ENCODE measurements around the gene PPFIA4. TPM values are rescaled to one million over a fixed set of nuclear protein-coding genes. Genes with fewer than 3 reads are reported as not detected.
A peak's percentile ranks its signal among the peaks of the same experiment; 100 is the strongest.

Gene PPFIA4
- total RNA-seq, 1 donor from 2014 or later, result 9.1 TPM

- Histone ChIP-seq H3K27me3 (ENCODE audit: insufficient read depth, low read length) (no peaks in the 10 kb centered on the region), H4K20me1 (ENCODE audit: insufficient read depth, low read length) (peaks cover 21% of the 10 kb centered on the region), H3K4me2 (ENCODE audit: low read length) (peak within 1 kb of the TSS; percentile 92), H3K79me2 (ENCODE audit: insufficient read depth, low read length) (peaks cover 46% of the 10 kb centered on the region), H3K9ac (ENCODE audit: low read length) (peak within 1 kb of the TSS; percentile 97), H2AFZ (ENCODE audit: low read depth, low read length) (peak within 1 kb of the TSS; percentile 98), H3K4me1 (ENCODE audit: insufficient read depth, low read length) (peaks cover 6% of the 10 kb centered on the region), H3K27ac (ENCODE audit: low read depth, low read length) (peak within 1 kb of the TSS; percentile 75), H3K9me3 (ENCODE audit: insufficient read depth, low read depth, low read length) (no peaks in the 10 kb centered on the region), H3K4me3 (ENCODE audit: insufficient read depth, low read depth, low read length) (peak within 1 kb of the TSS; percentile 98), H3K36me3 (ENCODE audit: insufficient read depth, low read length) (peaks cover 17% of the 10 kb centered on the region)
- peak; percentile 88 for DNase-seq (ENCODE audit: low read depth)
- Mint-ChIP-seq H3K4me3 (ENCODE audit: unreplicated experiment) (peak within 1 kb of the TSS; percentile 95), H3K27me3 (ENCODE audit: low read depth, unreplicated experiment) (no peaks in the 10 kb centered on the region), H3K27ac (ENCODE audit: unreplicated experiment) (peak within 1 kb of the TSS; percentile 96), H3K9me3 (ENCODE audit: unreplicated experiment) (no peaks in the 10 kb centered on the region), H3K4me1 (ENCODE audit: low read depth, unreplicated experiment) (peaks cover 14% of the 10 kb centered on the region), H3K36me3 (ENCODE audit: low read depth, unreplicated experiment) (peaks cover 3% of the 10 kb centered on the region)
- no peak for FAIRE-seq
- no peak for TF ChIP-seq CTCF (IDR thresholded peaks at IDR 0.05; ENCODE audit: insufficient read depth, low read depth, low read length)
- no peak for TF ChIP-seq EZH2 (IDR thresholded peaks at IDR 0.05; ENCODE audit: insufficient read depth, low read length)
Measured at GRCh38 chr1:203006948-203007871, 19.1 kb upstream of the PPFIA4 start, which contains the start of gene TMEM183A. TSS of gene TMEM183A (plus strand) at chr1:203007374. CDS start at chr1:203007466, 92 bp downstream.

GRCh38 chr1:203009185-203009584 is 17.1 kb upstream of the PPFIA4 start:
- H3K4me1 Mint-ChIP-seq (ENCODE audit: low read depth, unreplicated experiment), result peaks cover 14% of the 10 kb centered on the region
- Histone ChIP-seq H3K4me2 (ENCODE audit: low read length) (peak overlapping the region; percentile 92), H3K4me1 (ENCODE audit: insufficient read depth, low read length) (peaks cover 6% of the 10 kb centered on the region), H3K4me3 (ENCODE audit: insufficient read depth, low read depth, low read length) (no peak overlapping the region), H2AFZ (ENCODE audit: low read depth, low read length) (no peak overlapping the region), H3K79me2 (ENCODE audit: insufficient read depth, low read length) (peaks cover 54% of the 10 kb centered on the region), H3K9me3 (ENCODE audit: insufficient read depth, low read depth, low read length) (no peaks in the 10 kb centered on the region), H3K36me3 (ENCODE audit: insufficient read depth, low read length) (peaks cover 17% of the 10 kb centered on the region), H4K20me1 (ENCODE audit: insufficient read depth, low read length) (peaks cover 21% of the 10 kb centered on the region), H3K27me3 (ENCODE audit: insufficient read depth, low read length) (no peaks in the 10 kb centered on the region), H3K9ac (ENCODE audit: low read length) (no peak overlapping the region), H3K27ac (ENCODE audit: low read depth, low read length) (no peak overlapping the region)
- H3K4me3 Mint-ChIP-seq (ENCODE audit: unreplicated experiment), result peak overlapping the region; percentile 95
- H3K9me3 Mint-ChIP-seq (ENCODE audit: unreplicated experiment), result no peaks in the 10 kb centered on the region
- no peak for DNase-seq (ENCODE audit: low read depth)
- H3K27ac Mint-ChIP-seq (ENCODE audit: unreplicated experiment), result no peak overlapping the region
- H3K36me3 Mint-ChIP-seq (ENCODE audit: low read depth, unreplicated experiment), result peaks cover 3% of the 10 kb centered on the region
- TF ChIP-seq EZH2 (IDR thresholded peaks at IDR 0.05; ENCODE audit: insufficient read depth, low read length) (no peak), CTCF (IDR thresholded peaks at IDR 0.05; ENCODE audit: insufficient read depth, low read depth, low read length) (no peak)
- no peaks in the 10 kb centered on the region for H3K27me3 Mint-ChIP-seq (ENCODE audit: low read depth, unreplicated experiment)
- no peak for FAIRE-seq
